Measurements from ENCODE around the gene SFMBT2.

- TF ChIP-seq TARDBP (IDR thresholded peaks at IDR 0.05) (no peak), ARNT (IDR thresholded peaks at IDR 0.05) (no peak), LEF1 (IDR thresholded peaks at IDR 0.05; ENCODE audit: borderline replicate concordance) (no peak), FOXM1 (IDR thresholded peaks at IDR 0.05; ENCODE audit: borderline replicate concordance) (no peak), ELF4 (IDR thresholded peaks at IDR 0.05) (no peak), SP1 (IDR thresholded peaks at IDR 0.05) (no peak), CTBP1 (IDR thresholded peaks at IDR 0.05; ENCODE audit: borderline replicate concordance) (no peak), NFRKB (IDR thresholded peaks at IDR 0.05) (no peak), SUZ12 (IDR thresholded peaks at IDR 0.05) (no peak)
Observed at GRCh38 chr10:7119325-7120015, 291.4 kb downstream of the SFMBT2 start.

Measured in HEK293T (cell line).